ENCODE results near the gene DISC1.

DNA sequence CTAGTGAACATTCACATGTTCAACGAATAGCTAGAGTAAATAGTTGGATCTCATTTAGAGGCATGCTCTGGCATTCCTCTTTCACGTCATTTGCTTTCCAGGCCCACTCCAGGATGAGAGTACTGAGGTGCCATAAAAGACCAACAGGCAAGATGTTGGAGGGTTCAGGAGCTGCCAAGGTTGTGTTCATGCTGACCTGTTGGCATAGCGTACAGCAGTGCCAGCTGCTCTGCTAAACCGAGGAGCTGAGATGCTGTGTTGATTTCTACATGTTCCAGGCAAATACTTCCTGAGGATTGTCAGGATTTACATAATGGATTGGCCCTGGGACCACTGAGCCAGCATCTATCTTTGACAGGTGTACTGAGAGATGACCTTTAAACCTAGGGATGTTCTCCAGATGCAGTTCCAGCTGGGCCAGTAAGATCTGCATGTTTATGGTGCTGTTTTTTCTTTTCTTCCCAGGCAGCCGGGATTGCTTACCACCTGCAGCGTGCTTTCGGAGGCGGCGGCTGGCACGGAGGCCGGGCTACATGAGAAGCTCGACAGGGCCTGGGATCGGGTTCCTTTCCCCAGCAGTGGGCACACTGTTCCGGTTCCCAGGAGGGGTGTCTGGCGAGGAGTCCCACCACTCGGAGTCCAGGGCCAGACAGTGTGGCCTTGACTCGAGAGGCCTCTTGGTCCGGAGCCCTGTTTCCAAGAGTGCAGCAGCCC is 66.9 kb downstream of the DISC1 start:
- TF ChIP-seq, protein P1, sequence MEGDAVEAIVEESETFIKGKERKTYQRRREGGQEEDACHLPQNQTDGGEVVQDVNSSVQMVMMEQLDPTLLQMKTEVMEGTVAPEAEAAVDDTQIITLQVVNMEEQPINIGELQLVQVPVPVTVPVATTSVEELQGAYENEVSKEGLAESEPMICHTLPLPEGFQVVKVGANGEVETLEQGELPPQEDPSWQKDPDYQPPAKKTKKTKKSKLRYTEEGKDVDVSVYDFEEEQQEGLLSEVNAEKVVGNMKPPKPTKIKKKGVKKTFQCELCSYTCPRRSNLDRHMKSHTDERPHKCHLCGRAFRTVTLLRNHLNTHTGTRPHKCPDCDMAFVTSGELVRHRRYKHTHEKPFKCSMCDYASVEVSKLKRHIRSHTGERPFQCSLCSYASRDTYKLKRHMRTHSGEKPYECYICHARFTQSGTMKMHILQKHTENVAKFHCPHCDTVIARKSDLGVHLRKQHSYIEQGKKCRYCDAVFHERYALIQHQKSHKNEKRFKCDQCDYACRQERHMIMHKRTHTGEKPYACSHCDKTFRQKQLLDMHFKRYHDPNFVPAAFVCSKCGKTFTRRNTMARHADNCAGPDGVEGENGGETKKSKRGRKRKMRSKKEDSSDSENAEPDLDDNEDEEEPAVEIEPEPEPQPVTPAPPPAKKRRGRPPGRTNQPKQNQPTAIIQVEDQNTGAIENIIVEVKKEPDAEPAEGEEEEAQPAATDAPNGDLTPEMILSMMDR (conservative IDR thresholded peaks at IDR 0.05 in 1 of 2, IDR thresholded peaks at IDR 0.05 in 1 of 2; ENCODE audit: extremely low read depth in 1 of 2, insufficient read depth in 1 of 2, low read depth in 1 of 2, low read length in 2 of 2): no peak
- no peak for TF ChIP-seq EZH2 (IDR thresholded peaks at IDR 0.05; ENCODE audit: borderline replicate concordance, low read length)
